ENCODE data around the gene ATAD3A.

- TF ChIP-seq CTCF (IDR thresholded peaks at IDR 0.05) (peak in 1 of 3 donors; percentile 24), EP300 (IDR thresholded peaks at IDR 0.05) (no peak)
Observed at GRCh38 chr1:1573843-1574720, 62.1 kb downstream of the ATAD3A start.

Measured in ovary (tissue), 3 donors.